ENCODE results near the gene RAD54L. TPM values are rescaled to one million over a fixed set of nuclear protein-coding genes. Genes with fewer than 3 reads are reported as not detected.
"Not testable (repeated sequence)": the region's sequence is repeated elsewhere in the genome, so short reads cannot be mapped to it uniquely, and the experiment has no call there.

The RAD54L gene
- total RNA-seq, 4 donors from 2014 or later: 1.3 to 2.1 (median 1.5) TPM; not detected in 1

DNA sequence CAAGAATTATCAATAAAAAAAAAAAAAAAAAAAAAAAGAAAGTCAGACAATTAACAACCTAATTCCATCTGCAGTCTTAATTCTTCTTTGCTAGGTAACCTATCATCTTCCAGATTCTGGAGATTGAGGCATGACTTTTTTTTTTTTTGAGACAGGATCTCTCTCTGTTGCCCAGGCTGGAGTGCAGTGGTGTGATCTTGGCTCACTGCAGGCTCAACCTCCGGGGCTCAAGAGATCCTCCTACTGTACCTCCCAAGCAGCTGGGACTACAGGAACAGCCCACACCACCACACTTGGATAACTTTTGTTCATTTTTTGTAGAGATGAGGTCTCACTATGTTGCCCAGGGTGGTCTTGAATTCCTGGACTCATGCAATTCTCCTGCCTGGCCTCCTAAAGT is 4.6 kb upstream of the RAD54L start:
- Histone ChIP-seq H3K4me3 (no peak overlapping the region), H3K27ac (no peak overlapping the region), H3K4me1 (peaks cover 0 to 10% (median 3%) of the 10 kb centered on the region in 4 donors), H3K27me3 (no peaks in the 10 kb centered on the region), H3K9me3 (no peaks in the 10 kb centered on the region), H3K36me3 (no peaks in the 10 kb centered on the region)
- DNase-seq (ENCODE audit: low spot score in 2 of 2): no peak
- 67 to 70% methylated on average over 1 of the region's 1 CpG for WGBS, 2 donors
- TF ChIP-seq POLR2A (IDR thresholded peaks at IDR 0.05): no peak
- TF ChIP-seq, protein P1, sequence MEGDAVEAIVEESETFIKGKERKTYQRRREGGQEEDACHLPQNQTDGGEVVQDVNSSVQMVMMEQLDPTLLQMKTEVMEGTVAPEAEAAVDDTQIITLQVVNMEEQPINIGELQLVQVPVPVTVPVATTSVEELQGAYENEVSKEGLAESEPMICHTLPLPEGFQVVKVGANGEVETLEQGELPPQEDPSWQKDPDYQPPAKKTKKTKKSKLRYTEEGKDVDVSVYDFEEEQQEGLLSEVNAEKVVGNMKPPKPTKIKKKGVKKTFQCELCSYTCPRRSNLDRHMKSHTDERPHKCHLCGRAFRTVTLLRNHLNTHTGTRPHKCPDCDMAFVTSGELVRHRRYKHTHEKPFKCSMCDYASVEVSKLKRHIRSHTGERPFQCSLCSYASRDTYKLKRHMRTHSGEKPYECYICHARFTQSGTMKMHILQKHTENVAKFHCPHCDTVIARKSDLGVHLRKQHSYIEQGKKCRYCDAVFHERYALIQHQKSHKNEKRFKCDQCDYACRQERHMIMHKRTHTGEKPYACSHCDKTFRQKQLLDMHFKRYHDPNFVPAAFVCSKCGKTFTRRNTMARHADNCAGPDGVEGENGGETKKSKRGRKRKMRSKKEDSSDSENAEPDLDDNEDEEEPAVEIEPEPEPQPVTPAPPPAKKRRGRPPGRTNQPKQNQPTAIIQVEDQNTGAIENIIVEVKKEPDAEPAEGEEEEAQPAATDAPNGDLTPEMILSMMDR (IDR thresholded peaks at IDR 0.05): no peak
- TF ChIP-seq EP300 (IDR thresholded peaks at IDR 0.05): no peak

GRCh38 chr1:46243831-46244230 is 3.7 kb upstream of the RAD54L start:
- peaks cover 0 to 16% (median 7%) of the 10 kb centered on the region in 4 donors for H3K4me1 ChIP-seq
- 89 to 95% methylated on average over 3 of the region's 3 CpGs for WGBS, 2 donors
- not testable (repeated sequence) for H3K27ac ChIP-seq; H3K9me3 ChIP-seq; H3K4me3 ChIP-seq; DNase-seq (ENCODE audit: low spot score in 2 of 2); H3K27me3 ChIP-seq; H3K36me3 ChIP-seq

- H3K36me3 ChIP-seq: no peaks in the 10 kb centered on the region
- H3K4me3 ChIP-seq: no peak overlapping the region
- no peak for TF ChIP-seq EP300 (IDR thresholded peaks at IDR 0.05)
- TF ChIP-seq, protein P1 (IDR thresholded peaks at IDR 0.05): peak in 1 of 5 experiments; percentile 15
- no peak for TF ChIP-seq POLR2A (IDR thresholded peaks at IDR 0.05)
- WGBS, 2 donors: 48 to 55% methylated on average over 3 of the region's 3 CpGs
- no peaks in the 10 kb centered on the region for H3K27me3 ChIP-seq
- DNase-seq (ENCODE audit: low spot score in 2 of 2): no peak
- H3K9me3 ChIP-seq: no peaks in the 10 kb centered on the region
- H3K27ac ChIP-seq: no peak overlapping the region
- peaks cover 0 to 16% (median 7%) of the 10 kb centered on the region in 4 donors for H3K4me1 ChIP-seq
Measured at GRCh38 chr1:46244656-46245371, 2.7 kb upstream of the RAD54L start.

DNA sequence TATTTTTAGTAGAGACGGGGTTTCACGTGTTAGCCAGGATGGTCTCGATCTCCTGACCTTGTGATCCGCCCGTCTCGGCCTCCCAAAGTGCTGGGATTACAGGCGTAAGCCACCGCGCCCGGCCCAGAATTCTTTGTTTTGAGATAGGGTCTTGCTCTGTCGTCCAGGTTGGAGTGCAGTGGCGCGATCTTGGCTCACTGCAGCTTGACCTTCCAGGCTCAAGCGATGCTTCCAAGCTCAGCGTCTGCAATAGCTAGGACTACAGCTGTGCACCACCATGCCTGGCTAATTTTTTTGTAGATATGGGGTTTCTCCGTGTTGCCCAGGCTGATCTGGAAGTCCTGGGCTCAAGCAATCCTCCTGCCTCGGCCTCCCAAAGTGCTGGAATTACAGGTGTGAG is 1.4 kb upstream of the RAD54L start:
- 92 to 93% methylated on average over 17 of the region's 17 CpGs for WGBS, 2 donors
- H3K4me3 ChIP-seq; H3K9me3 ChIP-seq; DNase-seq (ENCODE audit: low spot score in 2 of 2); H3K36me3 ChIP-seq; H3K27ac ChIP-seq; H3K27me3 ChIP-seq: not testable (repeated sequence)
- peaks cover 0 to 16% (median 7%) of the 10 kb centered on the region in 4 donors for H3K4me1 ChIP-seq

GRCh38 chr1:46246548-46247435 is 771 bp upstream of the RAD54L start:
- Histone ChIP-seq H3K4me3 (peak overlapping the region; percentile 45 to 72 (median 66)), H3K27me3 (no peaks in the 10 kb centered on the region), H3K9me3 (no peaks in the 10 kb centered on the region), H3K4me1 (peaks cover 0 to 16% (median 7%) of the 10 kb centered on the region in 4 donors), H3K27ac (peak overlapping the region in 2 of 4 donors; percentile 49 to 51), H3K36me3 (no peaks in the 10 kb centered on the region)
- TF ChIP-seq, protein P1 (IDR thresholded peaks at IDR 0.05): no peak
- TF ChIP-seq EP300 (IDR thresholded peaks at IDR 0.05): no peak
- TF ChIP-seq POLR2A (IDR thresholded peaks at IDR 0.05): no peak
- DNase-seq (ENCODE audit: low spot score in 2 of 2): peak in 1 of 2 donors; percentile 17
- 3 to 4% methylated on average over 24 to 35 of the region's 35 CpGs for WGBS, 2 donors
